IMR-90 (cell line): Measurements from ENCODE around the gene NMUR2. TPM values are rescaled to one million over a fixed set of nuclear protein-coding genes. Genes with fewer than 3 reads are reported as not detected.

Experiments
- ATAC-seq: fragments of 200-7000 bp; cut with Tn5 transposase; 2 replicates; pipeline ENCODE4 v1.9.1; 2020; ENCODE audit warnings: low read depth, mild to moderate bottlenecking, moderate library complexity
- BruUV-seq: library from RNA; stranded (reverse); fragments of 400-500 nt; replicated peaks from 2 replicates; lab custom pipeline; 2021; lab: Mats Ljungman, UMichigan
- CTCF ChIA-PET: fragments of 300-600 bp; formaldehyde crosslinking; extraction: SDS; loops from one replicate; lab custom pipeline; 2021; ENCODE audit warnings: antibody characterized with exemption; lab: Yijun Ruan, JAX
- POLR2A ChIA-PET: fragments of 300-600 bp; sonication (Branson Sonifier 250); formaldehyde crosslinking; loops from one replicate; lab custom pipeline; 2022; ENCODE audit warnings: antibody characterized with exemption; ENCODE audit not compliant: unreplicated experiment; lab: Charles Lee
- DNase-seq: peaks from one replicate; pipeline ENCODE4 v3.0.0; 2013
- H2AFZ ChIP-seq: replicated peaks from 2 replicates; pipeline ENCODE3; 2013; ENCODE audit warnings: low read length, mild to moderate bottlenecking; ENCODE audit not compliant: poor library complexity
- H2AK5ac ChIP-seq: 2 replicates; pipeline ENCODE4 v1.6.1; 2013; ENCODE audit warnings: low read depth, low read length, inconsistent platforms
- H2AK9ac ChIP-seq: replicated peaks from 2 replicates; pipeline ENCODE3; 2013; ENCODE audit warnings: mild to moderate bottlenecking, low read depth, low read length, moderate library complexity; ENCODE audit not compliant: poor library complexity
- H2BK120ac ChIP-seq: 2 replicates; pipeline ENCODE4 v1.6.1; 2013; ENCODE audit warnings: low read depth, low read length, inconsistent platforms
- H2BK15ac ChIP-seq: 3 replicates; pipeline ENCODE4 v1.6.1; 2013; ENCODE audit warnings: low read depth, low read length, inconsistent platforms
- H2BK20ac ChIP-seq: 2 replicates; pipeline ENCODE4 v1.6.1; 2013; ENCODE audit warnings: low read depth, mild to moderate bottlenecking, inconsistent platforms, low read length, moderate library complexity
- H2BK5ac ChIP-seq: 2 replicates; pipeline ENCODE4 v1.6.1; 2013; ENCODE audit warnings: mild to moderate bottlenecking, low read depth, low read length, inconsistent platforms; ENCODE audit not compliant: poor library complexity, severe bottlenecking
- H3K14ac ChIP-seq: replicated peaks from 2 replicates; pipeline ENCODE4 v1.6.1; 2013; ENCODE audit warnings: low read depth, low read length, inconsistent platforms
- H3K18ac ChIP-seq: 2 replicates; pipeline ENCODE4 v1.6.1; 2013; ENCODE audit warnings: low read depth, low read length, control low read depth
- H3K23ac ChIP-seq: 2 replicates; pipeline ENCODE4 v1.6.1; 2013; ENCODE audit warnings: low read depth, low read length, inconsistent platforms
- H3K27ac ChIP-seq: 2 replicates; pipeline ENCODE4 v1.5.1; 2013; ENCODE audit warnings: mild to moderate bottlenecking, control low read depth, low read length; ENCODE audit not compliant: insufficient read depth
- H3K27me3 ChIP-seq: 2 replicates; pipeline ENCODE4 v1.6.1; 2013; ENCODE audit warnings: low read length; ENCODE audit not compliant: control insufficient read depth, insufficient read depth
- H3K36me3 ChIP-seq: 2 replicates; pipeline ENCODE4 v1.6.1; 2013; ENCODE audit warnings: low read length, mixed read lengths; ENCODE audit not compliant: control insufficient read depth, insufficient read depth
- H3K4ac ChIP-seq: 2 replicates; pipeline ENCODE4 v1.6.1; 2013; ENCODE audit warnings: low read depth, low read length, inconsistent platforms
- H3K4me1 ChIP-seq: 2 replicates; pipeline ENCODE4 v1.6.1; 2013; ENCODE audit warnings: low read length, mixed read lengths; ENCODE audit not compliant: control insufficient read depth, insufficient read depth
- H3K4me2 ChIP-seq: 2 replicates; pipeline ENCODE4 v1.6.1; 2013; ENCODE audit warnings: low read depth, mild to moderate bottlenecking, control low read depth, low read length, moderate library complexity
- H3K4me3 ChIP-seq: 2 replicates; pipeline ENCODE4 v1.5.1; 2013; ENCODE audit warnings: low read depth, mild to moderate bottlenecking, control low read depth, low read length, moderate library complexity; ENCODE audit not compliant: insufficient read depth
- H3K56ac ChIP-seq: 2 replicates; pipeline ENCODE4 v1.6.1; 2013; ENCODE audit warnings: low read length, inconsistent platforms; ENCODE audit not compliant: insufficient read depth; ENCODE audit errors: extremely low read depth
- H3K79me1 ChIP-seq, 2 experiments: 2 replicates each; pipeline ENCODE4 v1.6.1; 2013; ENCODE audit warnings: low read length in 2 of 2, inconsistent platforms in 1 of 2, low read depth in 1 of 2
- H3K9ac ChIP-seq: 2 replicates; pipeline ENCODE4 v1.6.1; 2013; ENCODE audit warnings: low read depth, low read length, control low read depth
- H3K9me1 ChIP-seq: 2 replicates; pipeline ENCODE4 v1.6.1; 2013; ENCODE audit warnings: low read length, inconsistent platforms; ENCODE audit not compliant: insufficient read depth
- H3K9me3 ChIP-seq: 2 replicates; pipeline ENCODE4 v1.6.1; 2013; ENCODE audit warnings: low read length; ENCODE audit not compliant: control insufficient read depth, insufficient read depth
- H4K20me1 ChIP-seq: 2 replicates; pipeline ENCODE4 v1.6.1; 2013; ENCODE audit warnings: low read length, inconsistent platforms; ENCODE audit not compliant: insufficient read depth
- H4K5ac ChIP-seq: 2 replicates; pipeline ENCODE4 v1.6.1; 2013; ENCODE audit warnings: mild to moderate bottlenecking, low read depth, low read length, control low read depth
- H4K8ac ChIP-seq, 2 experiments: 2 replicates each; pipeline ENCODE4 v1.6.1; 2013; ENCODE audit warnings: low read depth in 2 of 2, low read length in 2 of 2, control low read depth in 1 of 2, inconsistent platforms in 1 of 2
- H4K91ac ChIP-seq: 2 replicates; pipeline ENCODE4 v1.6.1; 2013; ENCODE audit warnings: low read depth, low read length, inconsistent platforms; ENCODE audit not compliant: insufficient read depth
- CTCF ChIP-seq: conservative IDR thresholded peaks from 2 replicates; pipeline ENCODE4 v1.5.1; 2012; ENCODE audit warnings: mild to moderate bottlenecking, low read depth, low read length, improper control_type of control experiment
- NFE2L2 ChIP-seq: fragments of 150-350 bp; IDR thresholded peaks from 2 replicates; pipeline ENCODE4 v1.6.1; 2016; ENCODE audit warnings: low read depth, mild to moderate bottlenecking, low read length
- RAD21 ChIP-seq: IDR thresholded peaks from 2 replicates; pipeline ENCODE4 v1.6.1; 2012; ENCODE audit warnings: low read length, improper control_type of control experiment
- WGBS, 2 experiments: methylation state at CpG; one replicate each; pipeline versions ENCODE4 v1.1.5 to v1.1.7; 2013; ENCODE audit warnings: missing lambda C conversion rate in 2 of 2; ENCODE audit not compliant: insufficient read length in 1 of 2; ENCODE audit errors: extremely low coverage in 2 of 2; 5-methylcytosine and 5-hydroxymethylcytosine counted together
- dilution Hi-C: fragments of 300-500 bp; cut with HindIII; formaldehyde crosslinking; loops from one replicate; pipeline ENCODE4 v1.14.3; 2018; ENCODE audit warnings: low sequenced_read_pairs; ENCODE audit not compliant: unreplicated experiment
- in situ Hi-C: fragments of 300-500 bp; cut with MboI; formaldehyde crosslinking; loops from 3 replicates; pipeline ENCODE4 v1.14.3; 2019; ENCODE audit warnings: low sequenced_read_pairs, inconsistent platforms, mixed read lengths
- intact Hi-C: fragments of 100-400 bp; cut with micrococcal nuclease; formaldehyde crosslinking; loops from 2 replicates; pipeline ENCODE4 v1.10.0; 2022
- polyA plus RNA-seq, 3 experiments: library from polyadenylated mRNA; depleted of rRNA; stranded (reverse); fragments of >200 nt; gene quantifications; 2 replicates each; pipeline ENCODE4 v1.2.3, GENCODE V29; 2012; ENCODE audit warnings: low replicate concordance in 1 of 3
- total RNA-seq: library from RNA; depleted of rRNA; stranded (reverse); fragments of >200 nt; gene quantifications from 2 replicates; pipeline ENCODE4 v1.2.3, GENCODE V29; 2012

Gene NMUR2
- total and polyA plus RNA-seq, 2 of the 4 experiments (the other 2 are of a cell fraction): not detected

- POLR2A ChIA-PET: no interaction called here
These were observed 50.0 kb downstream of the NMUR2 start for GRCh38 chr5:152355061-152355460.

More at GRCh38 chr5:152355061-152355460, 50.0 kb downstream of the NMUR2 start:
- Histone ChIP-seq H2AK5ac (no peak overlapping the region), H3K14ac (no peak overlapping the region), H3K9me1 (no peaks in the 10 kb centered on the region), H2AFZ (no peak overlapping the region), H3K27ac (no peak overlapping the region), H3K23ac (no peak overlapping the region), H2BK20ac (no peak overlapping the region), H2AK9ac (no peak overlapping the region), H2BK120ac (no peak overlapping the region), H3K9ac (no peak overlapping the region), H3K36me3 (no peaks in the 10 kb centered on the region), H3K56ac (no peak overlapping the region), H3K18ac (no peak overlapping the region), H3K4me3 (no peak overlapping the region), H3K79me1 (no peaks in the 10 kb centered on the region), H2BK5ac (no peak overlapping the region), H3K4ac (no peak overlapping the region), H4K5ac (no peak overlapping the region), H4K20me1 (no peaks in the 10 kb centered on the region), H3K9me3 (peaks cover 2% of the 10 kb centered on the region), H3K4me1 (no peaks in the 10 kb centered on the region), H4K91ac (no peak overlapping the region), H2BK15ac (no peak overlapping the region), H3K4me2 (no peak overlapping the region), H3K27me3 (no peaks in the 10 kb centered on the region), H4K8ac (no peak overlapping the region)
- CTCF ChIA-PET: no interaction called here
- 20% methylated on average over 1 of the region's 1 CpG; no CpG with 5 or more reads in 1 of the 2 experiments for WGBS, 2 experiments
- intact Hi-C loops: no loop called here
- dilution Hi-C loops: no loop called here
- no TSS peak for BruUV-seq
- TF ChIP-seq CTCF: no peak
- no peak for TF ChIP-seq RAD21
- TF ChIP-seq NFE2L2: no peak
- ATAC-seq: no peak
- in situ Hi-C loops: no loop called here
- DNase-seq: no peak
